Measurements from ENCODE around the gene RNF213. TPM values are rescaled to one million over a fixed set of nuclear protein-coding genes. Genes with fewer than 3 reads are reported as not detected.
"Not testable (repeated sequence)": the region's sequence is repeated elsewhere in the genome, so short reads cannot be mapped to it uniquely, and the experiment has no call there.

The RNF213 gene
- total RNA-seq, 1 experiment from 2014 or later, result 117 TPM

DNA sequence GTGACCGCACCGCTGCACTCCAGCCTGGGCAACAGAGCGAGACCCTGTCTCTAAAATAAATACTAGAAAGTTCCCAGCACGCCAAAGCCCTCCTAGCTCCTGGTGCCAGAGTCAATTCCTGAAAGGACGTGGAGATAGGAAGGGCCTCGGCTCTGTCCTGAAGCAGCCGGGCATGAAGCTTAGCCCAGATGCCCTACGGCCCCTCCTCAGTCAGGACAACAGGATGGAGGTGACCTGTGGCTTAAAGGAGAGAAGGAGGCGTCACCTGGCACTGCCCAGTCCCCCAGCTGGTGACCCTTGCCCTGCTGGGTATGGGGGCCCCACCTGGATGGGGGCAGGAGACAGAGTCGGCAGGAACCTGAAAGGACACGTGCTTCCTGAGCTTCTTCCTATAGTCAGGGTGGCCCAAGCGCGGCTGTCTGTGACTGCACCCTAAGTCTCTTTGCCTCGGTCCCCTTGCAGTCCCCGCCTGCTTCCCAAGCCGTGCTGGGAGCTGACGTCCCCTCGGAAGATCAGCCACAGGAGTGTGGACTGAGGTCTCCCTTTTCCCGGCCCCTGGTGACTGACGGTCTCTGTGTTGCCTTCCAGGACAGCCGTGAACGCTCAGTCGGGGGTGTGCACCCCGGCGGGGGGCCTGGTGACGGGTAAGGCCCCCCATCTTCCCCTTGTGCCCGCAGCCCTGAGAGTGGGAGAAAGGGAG lies 14.9 kb upstream of the RNF213 start:
- in situ Hi-C loops (cut with HindIII; ENCODE audit: low pct_unique_long_range_greater_than_20kb, low sequenced_read_pairs), result no loop called here
- DNase-seq (ENCODE audit: low read depth, low spot score), result no peak

DNA sequence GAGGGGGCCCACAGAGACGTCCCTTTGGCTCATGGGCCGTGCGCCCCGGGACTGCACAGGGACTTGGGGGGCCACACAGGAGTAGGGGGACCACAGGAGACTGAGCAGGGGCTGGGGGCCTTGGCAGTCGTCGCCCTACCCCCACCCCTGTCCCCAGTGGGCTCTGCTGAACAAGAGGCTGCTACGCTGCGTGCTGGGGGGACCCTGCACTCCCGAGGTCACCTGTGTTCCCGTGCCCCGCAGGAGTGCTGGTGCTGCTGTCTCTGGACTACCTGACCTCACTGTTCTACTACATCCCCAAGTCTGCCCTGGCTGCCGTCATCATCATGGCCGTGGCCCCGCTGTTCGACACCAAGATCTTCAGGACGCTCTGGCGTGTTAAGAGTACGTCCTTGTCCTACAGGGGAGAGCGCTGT lies 14.4 kb upstream of the RNF213 start:
- in situ Hi-C loops (cut with HindIII; ENCODE audit: low pct_unique_long_range_greater_than_20kb, low sequenced_read_pairs), result no loop called here
- no peak for DNase-seq (ENCODE audit: low read depth, low spot score)

DNA sequence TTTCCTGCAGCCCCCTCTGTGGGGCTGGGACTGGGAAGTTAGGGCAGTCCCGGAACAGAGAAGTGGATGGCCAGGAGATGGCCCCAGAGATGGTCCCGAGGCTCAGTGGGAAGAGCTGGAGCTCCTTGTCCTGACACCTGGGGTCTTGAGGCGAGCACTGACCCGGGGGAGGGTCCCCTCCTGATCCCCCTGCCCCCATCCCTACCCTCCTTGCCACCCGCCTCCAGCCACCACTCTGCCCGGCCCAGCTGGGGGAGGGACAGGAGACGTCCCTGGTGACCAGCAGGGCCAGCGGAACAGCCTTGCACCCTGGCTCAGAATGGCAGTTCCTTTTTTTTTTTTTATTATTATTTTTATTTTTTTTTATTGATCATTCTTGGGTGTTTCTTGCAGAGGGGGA lies 13.9 kb upstream of the RNF213 start:
- in situ Hi-C loops (cut with HindIII; ENCODE audit: low pct_unique_long_range_greater_than_20kb, low sequenced_read_pairs), result no loop called here
- DNase-seq (ENCODE audit: low read depth, low spot score), result no peak

DNA sequence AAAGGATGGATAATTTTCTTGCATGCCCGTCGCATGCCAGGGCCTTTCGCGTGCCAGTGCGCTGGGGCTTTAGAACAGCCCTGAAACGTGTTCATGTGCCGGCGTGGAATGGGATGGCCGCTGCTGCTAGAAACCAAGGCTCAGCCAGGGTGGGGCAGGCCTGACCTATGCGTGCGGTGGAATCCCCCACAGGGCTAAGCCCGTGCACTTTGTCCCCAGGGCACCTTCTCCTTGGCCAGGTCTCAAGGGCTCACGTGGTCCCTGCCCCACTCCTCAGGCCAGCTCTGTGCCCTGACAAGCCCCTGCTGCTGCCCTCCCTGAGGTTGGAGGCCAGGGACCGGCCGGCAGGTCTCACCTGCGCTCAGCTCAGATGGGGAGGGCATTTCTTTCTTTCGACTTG lies 13.1 kb upstream of the RNF213 start:
- in situ Hi-C loops (cut with HindIII; ENCODE audit: low pct_unique_long_range_greater_than_20kb, low sequenced_read_pairs), result no loop called here
- DNase-seq (ENCODE audit: low read depth, low spot score), result no peak

DNA sequence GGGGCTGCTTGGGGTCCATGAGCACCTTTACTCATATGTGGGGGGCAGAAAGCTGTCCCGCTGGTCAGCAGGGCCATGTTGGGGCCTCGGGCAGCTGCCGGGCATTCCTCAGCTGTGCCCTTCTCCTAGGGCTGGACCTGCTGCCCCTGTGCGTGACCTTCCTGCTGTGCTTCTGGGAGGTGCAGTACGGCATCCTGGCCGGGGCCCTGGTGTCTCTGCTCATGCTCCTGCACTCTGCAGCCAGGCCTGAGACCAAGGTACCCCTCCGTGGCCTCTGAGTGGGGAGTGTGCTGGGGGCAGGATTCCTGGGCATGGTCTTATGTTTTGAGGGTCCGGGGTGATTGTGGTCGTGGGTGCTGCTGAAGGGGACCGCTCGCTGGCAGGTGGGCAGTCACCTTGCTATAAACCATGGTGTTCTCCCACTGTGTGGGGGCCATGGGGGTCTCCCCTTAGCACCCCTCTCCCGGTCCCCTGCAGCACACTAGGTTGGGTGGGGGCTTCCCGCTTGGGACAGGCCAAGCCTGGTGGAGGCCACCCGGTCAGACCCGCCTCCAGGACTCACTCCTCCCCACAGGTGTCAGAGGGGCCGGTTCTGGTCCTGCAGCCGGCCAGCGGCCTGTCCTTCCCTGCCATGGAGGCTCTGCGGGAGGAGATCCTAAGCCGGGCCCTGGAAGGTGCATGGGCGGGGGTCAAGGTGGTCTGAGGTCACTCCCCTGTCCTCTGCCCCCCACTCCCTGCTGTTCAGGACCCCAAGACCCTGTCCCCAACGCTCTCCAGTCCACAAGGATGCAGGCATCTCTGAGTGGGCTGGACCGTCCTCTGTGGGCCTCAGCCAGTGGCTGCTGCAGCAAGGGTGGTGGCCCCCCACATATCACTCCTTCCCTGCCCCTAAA lies 12.4 kb upstream of the RNF213 start:
- in situ Hi-C loops (cut with HindIII; ENCODE audit: low pct_unique_long_range_greater_than_20kb, low sequenced_read_pairs), result no loop called here
- no peak for DNase-seq (ENCODE audit: low read depth, low spot score)

DNA sequence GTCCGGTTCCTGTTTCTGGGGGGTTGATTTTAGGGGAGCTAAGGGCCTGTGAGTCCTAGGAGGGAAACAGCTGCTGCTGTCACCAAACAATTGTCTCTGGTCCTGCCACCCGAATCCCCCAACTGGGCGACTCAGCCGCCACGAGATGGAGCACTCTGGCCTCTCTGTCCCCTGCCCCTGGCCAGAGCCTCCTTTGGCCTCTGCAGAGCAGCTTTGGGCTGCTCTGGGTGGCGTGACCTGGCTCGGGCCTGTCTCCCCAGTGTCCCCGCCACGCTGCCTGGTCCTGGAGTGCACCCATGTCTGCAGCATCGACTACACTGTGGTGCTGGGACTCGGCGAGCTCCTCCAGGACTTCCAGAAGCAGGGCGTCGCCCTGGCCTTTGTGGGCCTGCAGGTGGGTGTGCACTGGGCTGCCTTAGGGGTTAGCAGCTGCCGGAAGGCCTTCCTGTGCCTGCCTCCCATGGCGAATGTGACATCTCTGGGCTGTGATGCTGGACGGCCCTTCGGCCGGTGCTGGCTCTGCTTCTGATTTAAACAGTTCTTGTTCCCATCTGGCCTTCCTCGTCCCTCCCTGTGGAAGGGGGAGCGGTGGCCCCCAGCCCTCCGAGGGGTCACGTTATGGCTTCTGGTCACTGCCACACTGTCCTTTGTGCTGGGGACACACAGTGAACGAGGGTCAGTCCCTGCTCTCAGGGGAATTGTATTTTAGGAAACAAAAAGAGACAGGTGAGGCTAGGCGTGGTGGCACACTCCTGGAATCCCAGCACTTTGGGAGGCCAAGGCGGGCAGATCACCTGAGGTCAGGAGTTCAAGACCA lies 11.6 kb upstream of the RNF213 start:
- in situ Hi-C loops (cut with HindIII; ENCODE audit: low pct_unique_long_range_greater_than_20kb, low sequenced_read_pairs), result no loop called here
- no peak for DNase-seq (ENCODE audit: low read depth, low spot score)

DNA sequence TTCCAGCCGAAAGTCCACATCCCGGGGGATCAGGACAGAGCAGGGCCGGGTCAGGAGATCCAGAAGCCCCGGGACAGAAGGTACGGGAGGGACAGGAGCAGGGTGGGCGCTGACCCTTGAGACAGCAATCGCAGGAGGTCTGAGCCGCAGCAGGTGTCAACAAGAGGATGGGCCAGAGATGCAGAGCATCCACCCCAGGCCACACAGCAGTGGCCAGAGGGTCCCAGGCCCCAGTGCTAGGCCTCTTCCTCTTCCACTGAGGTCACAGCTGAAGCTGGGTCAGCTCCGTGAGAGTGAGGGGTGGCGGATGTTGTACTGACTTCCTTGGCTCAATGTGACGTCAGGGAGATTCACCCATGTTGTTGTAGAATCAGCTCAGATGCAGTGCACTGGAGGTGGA lies 8.7 kb upstream of the RNF213 start:
- in situ Hi-C loops (cut with HindIII; ENCODE audit: low pct_unique_long_range_greater_than_20kb, low sequenced_read_pairs), result no loop called here
- DNase-seq (ENCODE audit: low read depth, low spot score), result no peak

DNA sequence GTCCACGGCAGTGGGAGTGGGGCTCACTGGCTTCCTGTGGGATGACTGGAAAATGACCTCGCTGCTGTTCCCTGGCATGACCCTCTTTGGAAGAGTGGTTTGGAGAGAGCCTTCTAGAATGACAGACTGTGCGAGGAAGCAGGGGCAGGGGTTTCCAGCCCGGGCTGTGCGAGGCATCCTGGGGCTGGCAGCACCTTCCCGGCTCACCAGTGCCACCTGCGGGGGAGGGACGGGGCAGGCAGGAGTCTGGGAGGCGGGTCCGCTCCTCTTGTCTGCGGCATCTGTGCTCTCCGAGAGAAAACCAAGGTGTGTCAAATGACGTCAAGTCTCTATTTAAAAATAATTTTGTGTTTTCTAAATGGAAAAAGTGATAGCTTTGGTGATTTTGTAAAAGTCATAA lies 7.8 kb upstream of the RNF213 start:
- DNase-seq (ENCODE audit: low read depth, low spot score), result peak; percentile 74
- in situ Hi-C loops (cut with HindIII; ENCODE audit: low pct_unique_long_range_greater_than_20kb, low sequenced_read_pairs), result no loop called here

DNA sequence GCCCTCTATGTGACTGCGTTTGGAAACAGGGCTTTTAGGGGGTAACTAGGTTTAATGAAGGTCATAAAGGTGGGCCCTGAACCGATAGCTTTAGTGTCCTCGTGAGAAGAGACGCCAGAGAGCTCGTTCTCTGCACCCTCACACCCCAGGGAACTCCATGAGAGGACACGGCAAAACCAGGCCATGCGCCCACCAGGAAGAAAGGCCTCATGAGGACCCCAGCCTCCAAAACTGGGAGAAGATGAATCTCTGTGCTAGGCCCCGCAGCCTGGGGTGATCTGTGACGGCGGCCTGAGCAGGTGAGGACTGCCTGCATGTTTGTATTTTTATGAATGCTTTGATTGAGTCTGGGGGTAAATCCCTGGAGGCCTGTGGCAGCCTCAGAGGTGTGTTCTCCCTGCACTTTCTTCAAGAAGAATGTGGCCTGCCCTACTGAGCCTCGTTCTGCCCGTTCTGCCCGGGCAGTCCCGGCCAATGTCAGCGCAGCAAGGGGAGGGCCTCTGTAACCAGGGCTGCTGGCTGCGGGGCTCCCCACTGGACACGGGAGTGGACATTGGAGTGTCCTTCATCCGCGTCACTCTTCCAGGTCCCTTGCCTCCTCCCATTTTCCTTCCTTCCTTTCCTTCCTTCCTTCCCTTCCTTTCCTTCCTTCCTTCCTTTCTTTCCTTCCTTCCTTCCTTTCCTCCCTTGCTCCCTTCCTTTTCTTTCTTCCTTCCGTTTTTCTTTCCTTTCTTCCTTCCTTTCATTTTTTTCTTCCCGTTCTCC lies 6.8 kb upstream of the RNF213 start:
- in situ Hi-C loops (cut with HindIII; ENCODE audit: low pct_unique_long_range_greater_than_20kb, low sequenced_read_pairs), result no loop called here
- no peak for DNase-seq (ENCODE audit: low read depth, low spot score)

DNA sequence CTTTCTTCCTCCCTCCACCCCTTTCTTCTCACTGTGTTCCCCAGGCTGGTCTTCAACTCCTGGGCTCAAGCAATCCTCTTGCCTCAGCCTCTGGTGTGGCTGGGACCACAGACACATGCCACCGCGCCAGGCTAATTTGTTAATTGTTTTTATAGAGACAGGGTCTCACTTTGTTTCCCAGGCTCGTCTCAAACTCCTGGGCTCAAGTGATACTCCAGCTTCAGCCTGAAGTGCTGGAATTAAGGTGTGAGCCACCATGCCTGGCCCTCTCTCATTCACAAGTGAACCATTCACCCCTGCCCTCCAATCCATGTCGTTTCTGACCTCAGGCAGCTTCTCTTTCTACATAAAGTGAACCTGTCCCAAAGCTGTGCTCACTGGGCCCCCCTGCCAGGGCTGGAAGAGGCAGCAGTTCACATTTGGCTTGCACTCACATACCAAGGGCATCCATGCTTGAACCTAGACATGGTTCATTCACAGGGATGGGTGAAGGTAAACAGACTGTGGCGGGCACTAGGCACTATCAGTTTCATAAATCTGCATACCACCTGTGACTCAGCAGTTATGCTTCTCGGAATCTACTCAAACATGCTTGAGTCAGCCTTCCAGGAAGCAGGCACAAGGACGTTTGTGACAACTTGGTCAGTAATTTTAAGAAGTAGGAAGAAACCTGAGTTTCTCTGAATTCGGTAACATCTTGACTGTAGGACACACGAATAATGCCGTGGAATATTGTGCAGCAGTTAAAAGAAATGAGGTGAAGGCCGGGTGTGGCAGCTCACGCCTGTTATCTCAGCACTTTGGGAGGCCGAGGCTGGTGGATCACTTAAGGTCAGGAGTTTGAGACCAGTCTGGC lies 6.0 kb upstream of the RNF213 start:
- in situ Hi-C loops (cut with HindIII; ENCODE audit: low pct_unique_long_range_greater_than_20kb, low sequenced_read_pairs), result no loop called here

DNA sequence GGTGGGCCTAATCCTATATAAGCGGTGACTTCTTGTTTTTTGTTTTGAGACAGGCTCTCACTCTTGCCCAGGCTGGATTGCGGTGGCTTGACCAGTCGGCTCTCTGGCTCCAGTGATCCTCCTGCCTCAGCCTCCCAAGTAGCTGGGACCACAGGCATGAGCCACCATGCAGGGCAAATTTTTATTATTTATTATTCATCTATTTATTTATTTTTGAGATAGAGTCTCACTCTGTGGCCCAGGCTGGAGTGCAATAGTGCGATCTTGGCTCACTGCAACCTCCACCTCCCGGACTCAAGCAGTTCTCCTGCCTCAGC lies 4.7 kb upstream of the RNF213 start:
- in situ Hi-C loops (cut with HindIII; ENCODE audit: low pct_unique_long_range_greater_than_20kb, low sequenced_read_pairs), result no loop called here
- no peak for DNase-seq (ENCODE audit: low read depth, low spot score)

More for the DNA sequence above, 6.0 kb upstream of the RNF213 start:
- DNase-seq (ENCODE audit: low read depth, low spot score), result peak; percentile 73

DNA sequence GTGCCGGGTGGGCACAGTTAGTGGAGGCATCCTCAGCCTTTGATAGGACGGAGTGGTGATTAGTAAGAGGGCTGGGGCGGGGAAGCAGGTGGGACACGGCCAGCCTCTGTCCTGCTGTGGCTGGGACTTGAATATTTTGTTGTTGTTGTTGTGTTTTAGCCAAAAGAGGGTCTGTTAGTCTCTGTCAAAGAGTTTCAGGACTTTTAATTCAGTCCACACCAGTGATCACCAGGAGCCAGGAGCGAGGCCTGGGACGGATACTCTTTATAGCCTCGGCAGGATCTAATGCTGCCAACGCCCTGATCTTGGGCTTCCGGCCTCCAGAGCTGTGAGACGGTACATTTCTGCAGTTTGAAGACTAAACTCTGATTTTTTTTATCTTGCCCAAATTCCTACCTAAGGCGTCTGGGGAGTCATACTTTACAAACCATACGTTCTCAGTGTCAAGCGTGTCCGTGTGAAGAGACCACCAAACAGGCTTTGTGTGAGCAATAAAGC lies 2.9 kb upstream of the RNF213 start:
- no peak for DNase-seq (ENCODE audit: low read depth, low spot score)
- in situ Hi-C loops (cut with HindIII; ENCODE audit: low pct_unique_long_range_greater_than_20kb, low sequenced_read_pairs), result no loop called here

DNA sequence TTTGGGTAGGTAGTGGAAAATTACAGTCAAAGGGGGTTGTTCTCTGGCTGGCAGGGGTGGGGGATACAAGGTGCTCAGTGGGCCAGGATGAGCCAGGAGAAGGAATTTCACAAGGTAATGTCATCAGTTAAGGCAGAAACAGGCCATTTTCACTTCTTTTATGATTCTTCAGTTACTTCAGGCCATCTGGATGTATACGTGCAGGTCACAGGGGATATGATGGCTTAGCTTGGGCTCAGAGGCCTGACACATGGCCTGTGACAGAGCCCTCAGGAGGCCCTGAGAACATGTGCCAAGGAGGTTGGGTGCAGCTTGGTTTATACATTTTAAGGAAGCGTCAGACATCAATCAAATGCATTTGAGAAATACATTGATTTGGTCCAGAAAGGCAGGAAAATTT lies 2.4 kb upstream of the RNF213 start:
- DNase-seq (ENCODE audit: low read depth, low spot score); in situ Hi-C loops (cut with HindIII; ENCODE audit: low pct_unique_long_range_greater_than_20kb, low sequenced_read_pairs): not testable (repeated sequence)

DNA sequence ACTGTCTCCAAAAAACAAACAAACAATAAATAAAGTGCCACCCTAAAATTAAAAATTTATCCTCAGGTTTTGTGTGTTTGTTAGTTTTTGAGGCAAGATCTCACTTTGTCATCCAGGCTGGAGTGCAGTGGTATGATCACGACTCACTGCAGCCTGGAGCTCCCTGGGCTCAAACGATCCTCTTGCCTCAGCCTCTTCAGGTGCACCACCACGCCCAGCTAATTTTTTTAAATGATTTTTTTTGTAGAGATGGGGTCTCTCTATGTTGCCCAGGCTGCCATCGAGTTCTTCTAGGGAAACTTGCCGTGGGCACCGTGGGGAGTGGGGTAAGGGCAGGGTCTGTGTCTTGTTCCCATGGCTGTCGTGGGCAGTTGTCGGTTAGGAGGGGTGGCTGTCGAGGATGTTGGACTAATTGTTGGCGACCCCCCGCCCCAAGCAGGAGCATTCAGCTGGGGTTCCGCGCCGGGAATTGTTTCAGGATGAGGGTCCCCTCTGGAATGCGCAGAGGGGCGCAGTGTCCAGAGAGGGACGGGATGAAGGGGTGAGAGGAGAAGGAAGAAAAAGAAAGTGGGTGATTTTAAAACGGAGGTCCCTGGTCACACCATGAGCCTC lies 1.1 kb upstream of the RNF213 start:
- no peak for DNase-seq (ENCODE audit: low read depth, low spot score)
- in situ Hi-C loops (cut with HindIII; ENCODE audit: low pct_unique_long_range_greater_than_20kb, low sequenced_read_pairs), result no loop called here

DNA sequence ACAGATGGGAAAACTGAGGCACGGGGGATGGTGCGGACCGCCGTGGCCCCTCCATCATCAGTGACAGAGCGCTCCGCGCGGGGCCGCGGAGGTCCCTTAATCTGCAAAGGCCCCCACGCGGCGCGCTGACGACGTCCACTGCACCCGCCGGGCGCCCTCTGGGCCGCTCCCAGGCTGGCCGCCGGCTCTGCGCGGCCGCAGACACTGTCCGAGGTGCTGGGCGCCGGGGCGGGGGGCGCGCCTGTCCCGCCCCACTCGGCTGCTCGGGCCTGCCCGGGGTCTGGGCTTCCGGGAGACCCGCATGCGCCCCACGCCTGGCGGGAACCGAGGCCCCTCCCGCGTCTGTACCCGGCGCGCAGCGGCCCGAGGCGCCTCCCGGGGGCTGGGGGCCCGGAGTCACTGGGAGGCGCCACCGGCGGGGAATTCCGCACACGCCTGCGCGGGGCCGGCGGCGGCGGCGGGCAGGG lies 550 bp upstream of the RNF213 start:
- peak; percentile 65 for DNase-seq (ENCODE audit: low read depth, low spot score)
- in situ Hi-C loops (cut with HindIII; ENCODE audit: low pct_unique_long_range_greater_than_20kb, low sequenced_read_pairs), result no loop called here

DNA sequence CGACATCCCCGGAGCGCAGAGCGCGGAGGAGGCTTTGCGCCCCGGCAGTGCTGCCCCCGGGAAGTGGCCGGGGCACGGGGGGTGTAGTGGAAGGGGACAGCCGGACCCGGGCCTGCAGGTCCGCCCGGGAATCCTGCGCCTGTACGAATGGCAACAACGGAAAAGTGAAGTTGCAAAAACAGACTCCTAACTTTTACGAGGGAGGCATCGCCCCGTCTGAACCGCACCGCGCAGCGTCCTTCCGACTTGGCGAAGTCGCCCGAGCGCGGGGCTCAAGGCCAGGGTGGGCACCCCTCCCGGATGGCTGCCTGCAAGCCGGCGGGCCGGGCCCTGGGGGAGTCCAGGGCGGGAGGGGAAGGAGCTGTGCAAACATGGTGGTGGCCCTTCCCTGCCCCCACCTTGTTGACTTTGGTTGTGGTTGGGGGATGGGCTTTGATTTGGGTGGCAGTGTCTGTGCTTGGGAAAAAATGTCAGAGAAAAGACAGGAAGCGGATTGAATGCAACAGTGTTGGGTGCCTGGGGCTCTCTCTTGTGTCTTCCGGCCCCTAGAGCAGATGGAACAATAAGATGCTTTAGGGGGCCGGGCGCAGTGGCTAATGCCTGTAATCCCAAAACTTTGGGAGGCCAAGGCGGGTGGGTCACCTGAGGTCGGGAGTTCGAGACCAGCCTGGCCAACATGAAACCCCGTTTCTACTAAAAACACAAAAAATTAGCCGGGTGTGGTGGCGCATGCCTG lies 675 bp downstream of the RNF213 start:
- in situ Hi-C loops (cut with HindIII; ENCODE audit: low pct_unique_long_range_greater_than_20kb, low sequenced_read_pairs), result no loop called here
- DNase-seq (ENCODE audit: low read depth, low spot score), result peak; percentile 93
